WTC11 (cell line): ENCODE results near the gene SDHB. TPM values are rescaled to one million over a fixed set of nuclear protein-coding genes. Genes with fewer than 3 reads are reported as not detected.

Source experiments
- ATAC-seq: fragments of 200-7000 bp; cut with Tn5 transposase; 2 replicates; pipeline ENCODE4 v1.10.0; 2021; ENCODE audit warnings: mild to moderate bottlenecking, moderate library complexity
- CTCF ChIA-PET: fragments of 300-600 bp; sonication (Branson Sonifier 250); formaldehyde crosslinking; loops from one replicate; lab custom pipeline; 2021; ENCODE audit warnings: antibody characterized with exemption; lab: Charles Lee
- POLR2A ChIA-PET: fragments of 350-600 bp; sonication (Branson Sonifier 250); formaldehyde crosslinking; loops from one replicate; lab custom pipeline; 2021; ENCODE audit warnings: antibody characterized with exemption; lab: Charles Lee
- DNase-seq: peaks from one replicate; pipeline ENCODE4 v3.0.0; 2021; ENCODE audit warnings: low spot score
- H3K27ac Mint-ChIP-seq: 2 replicates; pipeline ENCODE4 v1.8.0; 2021; ENCODE audit warnings: mixed read lengths
- H3K27me3 Mint-ChIP-seq: 2 replicates; pipeline ENCODE4 v1.8.0; 2021; ENCODE audit warnings: low read depth, mild to moderate bottlenecking, moderate library complexity, mixed read lengths
- H3K36me3 Mint-ChIP-seq: 2 replicates; pipeline ENCODE4 v1.8.0; 2021; ENCODE audit warnings: mixed read lengths
- H3K4me1 Mint-ChIP-seq: 2 replicates; pipeline ENCODE4 v1.8.0; 2022; ENCODE audit warnings: mixed read lengths
- H3K4me3 Mint-ChIP-seq: 2 replicates; pipeline ENCODE4 v1.8.0; 2021; ENCODE audit warnings: mild to moderate bottlenecking, moderate library complexity, mixed read lengths
- H3K9me3 Mint-ChIP-seq: 2 replicates; pipeline ENCODE4 v1.8.0; 2021; ENCODE audit warnings: mixed read lengths
- ARID4B ChIP-seq: sonication (generic); formaldehyde crosslinking; IDR thresholded peaks from 2 replicates; pipeline ENCODE4 v1.8.0; 2023; ENCODE audit warnings: missing genetic modification reagents, mild to moderate bottlenecking, borderline replicate concordance
- ATF6 ChIP-seq: sonication (generic); formaldehyde crosslinking; IDR thresholded peaks from 2 replicates; pipeline ENCODE4 v1.8.1; 2023; ENCODE audit warnings: mild to moderate bottlenecking, missing genetic modification reagents
- CDX4 ChIP-seq: fragments of 250-450 bp; sonication (Bioruptor Pico); IDR thresholded peaks from 2 replicates; pipeline ENCODE4 v1.9.0; 2021; ENCODE audit warnings: moderate library complexity, mild to moderate bottlenecking, inconsistent platforms, borderline replicate concordance
- CTCF ChIP-seq: fragments of 200-600 bp; IDR thresholded peaks from 2 replicates; pipeline ENCODE4 v1.8.0; 2022; ENCODE audit warnings: antibody characterized with exemption
- E2F4 ChIP-seq: sonication (generic); formaldehyde crosslinking; IDR thresholded peaks from 2 replicates; pipeline ENCODE4 v1.8.1; 2022; ENCODE audit warnings: low read depth, mild to moderate bottlenecking, moderate library complexity, missing genetic modification reagents, borderline replicate concordance
- ELF4 ChIP-seq: sonication (generic); formaldehyde crosslinking; IDR thresholded peaks from 2 replicates; pipeline ENCODE4 v1.8.1; 2022; ENCODE audit warnings: low read depth, mild to moderate bottlenecking, moderate library complexity, missing genetic modification reagents
- EMX1 ChIP-seq: fragments of 250-450 bp; sonication (Bioruptor Pico); IDR thresholded peaks from 2 replicates; pipeline ENCODE4 v1.8.0; 2021; ENCODE audit warnings: mild to moderate bottlenecking
- FOXP4 ChIP-seq: sonication (generic); formaldehyde crosslinking; IDR thresholded peaks from 2 replicates; pipeline ENCODE4 v1.8.0; 2022; ENCODE audit warnings: mild to moderate bottlenecking, missing genetic modification reagents
- MAX ChIP-seq: sonication (generic); formaldehyde crosslinking; IDR thresholded peaks from 2 replicates; pipeline ENCODE4 v1.8.0; 2022; ENCODE audit warnings: mild to moderate bottlenecking, missing genetic modification reagents
- MLX ChIP-seq: sonication (generic); formaldehyde crosslinking; IDR thresholded peaks from 2 replicates; pipeline ENCODE4 v1.8.1; 2023; ENCODE audit warnings: mild to moderate bottlenecking, missing genetic modification reagents, moderate library complexity
- SMAD3 ChIP-seq: sonication (generic); formaldehyde crosslinking; IDR thresholded peaks from 2 replicates; pipeline ENCODE4 v1.8.0; 2022; ENCODE audit warnings: missing genetic modification reagents, mild to moderate bottlenecking, borderline replicate concordance
- SMAD4 ChIP-seq: sonication (generic); formaldehyde crosslinking; IDR thresholded peaks from 2 replicates; pipeline ENCODE4 v1.8.0; 2022; ENCODE audit warnings: mild to moderate bottlenecking, missing genetic modification reagents
- ZNF138 ChIP-seq: sonication (generic); formaldehyde crosslinking; conservative IDR thresholded peaks from 2 replicates; pipeline ENCODE4 v1.8.1; 2022; ENCODE audit warnings: mild to moderate bottlenecking, moderate library complexity, missing genetic modification reagents
- ZNF219 ChIP-seq: sonication (generic); formaldehyde crosslinking; IDR thresholded peaks from 2 replicates; pipeline ENCODE4 v1.8.0; 2023; ENCODE audit warnings: missing genetic modification reagents, mild to moderate bottlenecking, borderline replicate concordance
- ZNF232 ChIP-seq: sonication (generic); formaldehyde crosslinking; IDR thresholded peaks from 2 replicates; pipeline ENCODE4 v1.8.0; 2022; ENCODE audit warnings: mild to moderate bottlenecking, missing genetic modification reagents
- ZNF416 ChIP-seq: fragments of 250-450 bp; sonication (Bioruptor Pico); IDR thresholded peaks from 2 replicates; pipeline ENCODE4 v1.9.0; 2021; ENCODE audit warnings: mild to moderate bottlenecking, inconsistent platforms
- ZNF671 ChIP-seq: fragments of 250-450 bp; sonication (Bioruptor Pico); IDR thresholded peaks from 2 replicates; pipeline ENCODE4 v1.8.0; 2021; ENCODE audit warnings: mild to moderate bottlenecking
- total RNA-seq: library from RNA; stranded (reverse); gene quantifications from 3 replicates; pipeline ENCODE4 v1.2.3, GENCODE V29; 2021

The SDHB gene
- total RNA-seq, 1 experiment from 2014 or later: 89.5 TPM

- Mint-ChIP-seq H3K9me3 (no peaks in the 10 kb centered on the region), H3K36me3 (peaks cover 7% of the 10 kb centered on the region)
- CTCF ChIA-PET: no interaction called here
Measured at GRCh38 chr1:17052641-17053040, 1.2 kb downstream of the SDHB start.

GRCh38 chr1:17052038-17052437 lies 1.8 kb downstream of the SDHB start:
- H3K4me3 Mint-ChIP-seq: peak overlapping the region; percentile 99

More at GRCh38 chr1:17052641-17053040, 1.2 kb downstream of the SDHB start:
- DNase-seq: no peak
- Mint-ChIP-seq H3K27ac (peak overlapping the region; percentile 41; the same call in 1 of the 2 replicates), H3K4me1 (peaks cover 8% of the 10 kb centered on the region), H3K4me3 (peak overlapping the region; percentile 99), H3K27me3 (no peaks in the 10 kb centered on the region)
- TF ChIP-seq ZNF671: no peak
- TF ChIP-seq ZNF232 (CRISPR knock-in tag): no peak
- TF ChIP-seq ZNF219 (CRISPR knock-in tag): no peak
- TF ChIP-seq E2F4 (CRISPR knock-in tag): no peak
- TF ChIP-seq FOXP4 (CRISPR knock-in tag): no peak
- ATAC-seq: no peak
- POLR2A ChIA-PET: no interaction called here

GRCh38 chr1:17047924-17048323 lies 5.9 kb downstream of the SDHB start:
- ATAC-seq (no peak), DNase-seq (no peak)
- Mint-ChIP-seq H3K27me3 (no peaks in the 10 kb centered on the region), H3K4me3 (no peak overlapping the region), H3K4me1 (peaks cover 9% of the 10 kb centered on the region), H3K27ac (peak overlapping the region; percentile 80), H3K9me3 (no peaks in the 10 kb centered on the region), H3K36me3 (peaks cover 26% of the 10 kb centered on the region)
- POLR2A ChIA-PET: no interaction called here
- CTCF ChIA-PET: interaction anchor here (1.0 to 1.8 kb wide), 5 partner anchors 58 to 87 kb away, joined by 3 to 9 read pairs (median 4); no protein-coding TSS in a partner anchor
- TF ChIP-seq MAX: no peak
- no peak for TF ChIP-seq ZNF671
- TF ChIP-seq EMX1: no peak
- TF ChIP-seq ATF6 (CRISPR knock-in tag): no peak
- no peak for TF ChIP-seq MLX (CRISPR knock-in tag)
- no peak for TF ChIP-seq ARID4B (CRISPR knock-in tag)
- TF ChIP-seq ZNF416: no peak
- no peak for TF ChIP-seq CTCF
- TF ChIP-seq ZNF219 (CRISPR knock-in tag): no peak
- TF ChIP-seq SMAD3: no peak
- TF ChIP-seq ELF4 (CRISPR knock-in tag): no peak
- no peak for TF ChIP-seq ZNF138
- no peak for TF ChIP-seq SMAD4 (CRISPR knock-in tag)

More at GRCh38 chr1:17052038-17052437, 1.8 kb downstream of the SDHB start:
- peaks cover 7% of the 10 kb centered on the region for H3K36me3 Mint-ChIP-seq
- no peaks in the 10 kb centered on the region for H3K27me3 Mint-ChIP-seq
- POLR2A ChIA-PET: no interaction called here
- no peaks in the 10 kb centered on the region for H3K9me3 Mint-ChIP-seq
- no peak overlapping the region for H3K27ac Mint-ChIP-seq
- no peak for ATAC-seq
- H3K4me1 Mint-ChIP-seq: peaks cover 8% of the 10 kb centered on the region
- no peak for TF ChIP-seq CDX4 (CRISPR knock-in tag)
- TF ChIP-seq, all 79 proteins: peak for 0
- CTCF ChIA-PET: interaction anchor here (0.7 to 1.0 kb wide), 2 partner anchors 92 to 655 kb away, joined by 3 read pairs; no protein-coding TSS in a partner anchor
- no peak for DNase-seq
